GM21825 (cell line): ENCODE data around the gene NKIRAS2.

Source experiments
- ATAC-seq: cut with Tn5 transposase; IDR thresholded peaks from one replicate; pipeline ENCODE4 v1.9.1; 2021; ENCODE audit warnings: mild to moderate bottlenecking, moderate library complexity; ENCODE audit not compliant: unreplicated experiment

Gene NKIRAS2

GRCh38 chr17:42025936-42026335 lies 6.0 kb downstream of the NKIRAS2 start:
- no peak for ATAC-seq

GRCh38 chr17:42026857-42027589 lies 7.1 kb downstream of the NKIRAS2 start:
- no peak for ATAC-seq

DNA sequence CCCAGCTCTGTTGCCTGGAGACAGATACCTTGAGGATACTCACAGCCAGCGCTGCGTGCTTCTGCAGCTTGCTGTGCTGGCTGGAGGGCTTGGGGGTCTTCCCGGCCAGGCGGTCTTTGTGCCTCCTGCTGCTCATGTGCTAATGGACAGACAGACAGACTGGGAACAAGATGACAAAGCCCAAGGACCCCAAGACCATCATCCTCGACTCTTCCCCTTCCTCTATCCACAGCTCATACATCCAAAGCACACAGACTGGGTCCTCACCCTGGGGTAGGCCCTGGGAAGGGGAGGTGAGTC lies 7.7 kb downstream of the NKIRAS2 start:
- no peak for ATAC-seq

DNA sequence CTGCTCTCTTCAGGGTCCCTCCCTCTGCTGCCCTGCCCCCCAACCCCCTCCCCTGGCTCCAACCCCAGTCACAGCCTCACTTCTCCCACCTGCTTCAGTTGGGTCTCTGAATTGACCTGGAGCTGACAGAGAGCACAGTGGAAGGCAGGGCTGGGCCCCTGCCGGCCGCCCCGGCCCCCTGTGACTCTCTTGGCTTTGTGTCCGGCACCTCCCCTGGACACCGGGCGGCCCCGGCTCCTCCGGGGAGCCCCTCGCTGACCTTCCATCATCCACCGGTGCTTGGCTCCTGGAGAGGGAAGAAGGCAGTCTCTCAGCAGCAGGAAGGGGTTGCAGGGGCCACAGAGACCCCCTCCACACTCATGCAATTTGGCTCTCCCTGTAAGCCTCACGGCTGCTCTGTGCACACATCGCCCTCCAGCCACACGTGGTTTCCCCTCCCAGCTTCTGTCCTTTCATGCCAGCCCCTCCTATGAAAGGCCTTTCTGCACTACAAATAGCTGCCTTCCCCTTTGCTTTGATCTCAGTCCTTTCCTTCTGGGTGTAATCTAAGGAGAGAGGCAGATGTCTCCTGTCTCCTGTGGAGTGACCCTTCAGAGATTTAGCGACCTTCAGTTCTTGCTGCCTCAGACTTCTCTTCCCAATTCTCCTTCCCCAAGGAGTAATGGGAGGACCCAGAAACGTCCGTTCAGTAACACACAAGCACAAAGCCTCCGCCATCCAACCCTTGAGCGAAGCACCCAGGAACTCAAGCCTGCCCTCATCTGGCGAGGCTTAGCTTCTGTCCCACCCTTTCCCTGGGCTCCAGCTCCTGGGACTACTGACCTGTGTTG lies 8.3 kb downstream of the NKIRAS2 start:
- no peak for ATAC-seq

DNA sequence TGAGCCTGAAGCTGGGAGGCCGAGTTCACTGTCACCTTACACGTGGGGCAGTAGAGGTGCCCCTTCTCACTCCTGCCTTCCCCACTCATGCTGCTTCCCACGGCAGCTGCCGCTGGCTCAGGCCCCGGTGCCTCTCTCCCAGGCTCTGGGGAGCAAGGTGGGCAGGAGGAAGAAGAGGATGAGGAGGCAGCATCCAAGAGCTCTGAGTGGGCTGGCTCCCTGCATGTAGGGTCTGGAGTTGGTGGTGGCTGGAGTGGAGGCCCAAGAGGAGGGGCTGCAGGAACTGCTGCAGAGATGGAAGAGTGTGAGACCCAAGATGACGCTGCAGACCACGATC lies 8.9 kb downstream of the NKIRAS2 start:
- no peak for ATAC-seq

DNA sequence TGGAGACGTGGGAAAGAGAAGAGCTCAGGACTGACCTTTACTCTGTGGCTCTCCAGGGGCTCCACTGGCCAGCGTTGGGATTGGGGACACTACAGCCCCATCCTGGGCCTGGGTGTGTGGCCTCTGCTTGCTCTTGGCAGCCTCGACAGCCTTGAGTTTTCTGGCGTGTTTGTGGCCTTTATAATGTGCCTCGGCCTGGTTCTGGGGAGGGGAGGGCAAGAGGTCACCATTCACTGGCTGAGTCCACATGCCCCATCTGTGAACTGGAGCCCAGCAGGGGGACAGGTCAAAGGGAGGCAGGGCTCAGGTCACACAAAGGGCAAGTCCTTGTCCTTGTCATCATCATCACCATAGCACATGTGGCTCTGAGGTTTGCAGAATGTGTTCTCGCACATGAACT lies 11.7 kb downstream of the NKIRAS2 start:
- ATAC-seq, result no peak

DNA sequence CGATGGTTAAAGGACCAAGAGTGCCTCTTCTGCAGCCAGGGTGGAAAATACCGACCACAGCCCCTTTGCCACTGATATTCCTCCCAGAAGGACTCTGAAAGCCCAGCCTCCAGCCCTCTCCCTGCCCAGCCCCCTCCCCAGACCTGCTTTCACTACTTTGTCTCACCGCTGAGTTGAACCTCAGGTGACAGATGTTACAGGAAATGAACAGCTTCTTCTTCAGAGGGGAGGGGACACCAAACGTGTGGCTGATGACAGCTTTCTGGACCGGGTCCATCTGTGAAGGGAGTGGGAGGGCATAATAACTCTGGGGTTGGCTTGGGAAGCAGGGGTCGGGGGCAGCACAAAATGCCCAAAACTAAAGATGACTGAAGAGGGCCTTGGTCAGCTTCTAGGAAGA lies 14.2 kb downstream of the NKIRAS2 start:
- ATAC-seq, result no peak

DNA sequence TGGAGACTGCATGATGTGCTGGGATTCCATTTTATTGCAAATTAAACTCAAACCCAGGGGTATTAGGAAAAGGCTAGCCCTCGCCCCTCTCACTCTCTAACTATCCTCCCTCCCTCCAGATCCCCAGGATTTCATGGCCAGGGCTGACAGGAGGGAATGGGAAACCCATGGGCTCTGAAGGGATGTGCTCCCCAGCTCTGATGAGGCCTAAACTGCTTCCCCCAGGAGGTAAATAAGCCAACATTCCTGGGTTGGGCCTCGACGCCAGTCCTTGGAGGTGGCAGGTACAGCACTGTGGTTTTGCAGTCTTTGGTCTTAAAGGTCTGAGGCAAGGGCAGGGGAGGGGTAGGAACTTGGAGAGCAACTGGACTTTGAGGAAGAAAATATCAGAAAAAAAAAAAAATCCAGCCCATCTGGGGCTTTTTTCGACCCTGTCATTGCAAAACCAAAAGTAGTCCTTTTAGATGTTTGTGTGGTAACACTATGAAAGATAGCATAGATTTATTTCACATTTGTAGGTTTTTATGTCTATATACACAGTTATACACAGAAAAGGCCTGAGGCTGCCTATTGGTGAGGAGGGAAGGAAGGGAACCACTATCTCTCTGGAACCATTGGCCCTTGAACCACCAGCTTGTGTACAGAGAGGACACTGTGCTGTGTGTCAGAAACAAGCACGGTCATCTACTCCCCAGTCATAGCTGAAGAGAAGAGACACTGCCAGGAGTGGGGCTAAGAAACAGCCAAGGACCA lies 18.5 kb downstream of the NKIRAS2 start:
- no peak for ATAC-seq

- ATAC-seq, result no peak
Measured at GRCh38 chr17:42039794-42040763, 20.2 kb downstream of the NKIRAS2 start.

GRCh38 chr17:42040818-42041217 lies 20.9 kb downstream of the NKIRAS2 start:
- no peak for ATAC-seq

DNA sequence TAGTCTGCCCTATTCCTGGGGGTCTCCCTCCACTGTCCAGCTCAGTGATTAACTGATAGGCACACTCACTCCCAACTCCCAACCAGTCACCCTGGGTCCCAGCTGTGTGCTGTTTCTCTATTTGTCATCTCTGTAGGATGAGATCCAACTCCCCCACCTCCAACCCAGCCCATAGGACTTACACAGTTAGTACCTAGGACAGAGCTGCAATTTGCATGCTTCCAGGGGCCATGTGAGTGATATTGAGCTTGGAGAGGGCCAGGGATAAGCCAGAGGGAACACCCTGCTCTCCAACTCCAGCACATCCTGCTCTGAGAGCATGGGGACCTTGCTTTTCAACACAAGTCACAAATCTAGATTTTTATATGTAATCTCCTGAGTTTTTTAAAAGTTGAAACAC lies 21.7 kb downstream of the NKIRAS2 start:
- ATAC-seq, result no peak

DNA sequence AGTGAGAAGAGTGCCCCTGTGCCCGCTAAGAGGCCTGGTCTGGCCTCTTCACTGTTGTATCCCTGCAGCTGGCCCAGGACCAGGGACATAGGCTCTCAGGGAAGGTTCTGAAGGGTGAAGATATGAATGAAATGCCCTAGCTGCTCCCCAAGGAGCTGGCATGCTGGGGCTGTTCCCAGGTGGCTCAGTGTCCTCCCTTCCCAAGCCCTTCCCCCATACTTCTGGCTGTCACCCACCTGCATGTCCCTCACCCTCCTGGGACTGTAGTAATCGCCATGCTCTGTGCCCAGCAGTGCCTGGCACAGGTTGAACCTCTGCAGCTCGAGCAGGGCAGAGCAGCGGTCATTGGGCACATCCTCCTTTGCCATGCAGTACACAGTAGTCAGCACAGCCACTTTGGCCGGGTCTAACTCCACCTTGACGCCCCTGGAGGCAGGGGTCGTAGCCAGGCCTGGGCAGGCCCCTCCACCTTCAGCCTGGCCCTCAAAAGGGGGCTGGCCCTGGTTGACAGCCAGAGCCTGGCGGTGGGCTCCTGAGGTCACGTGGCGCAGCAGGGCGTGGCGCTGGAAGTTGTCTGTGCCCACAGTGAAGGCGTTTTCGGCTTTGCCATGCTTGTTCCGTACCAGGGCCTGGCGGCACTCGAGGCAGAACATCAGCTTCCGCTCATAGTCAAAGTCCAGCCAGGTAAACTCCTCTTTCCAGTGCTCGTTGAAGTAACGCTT lies 22.9 kb downstream of the NKIRAS2 start:
- no peak for ATAC-seq

- ATAC-seq, result no peak
Measured at GRCh38 chr17:42045719-42046118, 25.8 kb downstream of the NKIRAS2 start.

GRCh38 chr17:42047343-42047742 lies 27.5 kb downstream of the NKIRAS2 start:
- ATAC-seq, result no peak

- no peak for ATAC-seq
Measured at GRCh38 chr17:42049834-42050392, 30.0 kb downstream of the NKIRAS2 start.

GRCh38 chr17:42050393-42051012 lies 30.6 kb downstream of the NKIRAS2 start, which contains the start of gene C17orf113:
C17orf113 (minus strand) TSS chr17:42050601; CDS start chr17:42043376, 7,225 bp downstream.
- ATAC-seq, result no peak

- ATAC-seq, result no peak
Measured at GRCh38 chr17:42051013-42051400, 31.1 kb downstream of the NKIRAS2 start.

GRCh38 chr17:42051645-42052044 lies 31.8 kb downstream of the NKIRAS2 start:
- no peak for ATAC-seq

- ATAC-seq, result no peak
Measured at GRCh38 chr17:42052346-42052877, 32.5 kb downstream of the NKIRAS2 start.
